B cell (primary cell): ENCODE data around the gene OSGEP. TPM values are rescaled to one million over a fixed set of nuclear protein-coding genes. Genes with fewer than 3 reads are reported as not detected.

Source experiments
- ATAC-seq: fragments of 200-7000 bp; cut with Tn5 transposase; one replicate; pipeline ENCODE4 v1.10.0; 2021; ENCODE audit warnings: low read depth, mild to moderate bottlenecking, moderate number of reproducible peaks, moderate library complexity
- CTCF ChIA-PET: fragments of 350-600 bp; sonication (Branson Sonifier 250); formaldehyde crosslinking; loops from one replicate; lab custom pipeline; 2021; ENCODE audit warnings: antibody characterized with exemption, inconsistent platforms; lab: Charles Lee
- POLR2A ChIA-PET: fragments of 350-600 bp; sonication (Branson Sonifier 250); formaldehyde crosslinking; loops from one replicate; lab custom pipeline; 2021; ENCODE audit warnings: antibody characterized with exemption; lab: Charles Lee
- DNase-seq: peaks from one replicate; pipeline ENCODE4 v3.0.0; 2013
- H2AFZ ChIP-seq: 2 replicates; pipeline ENCODE4 v1.6.1; 2012; ENCODE audit warnings: mild to moderate bottlenecking, low read depth, low read length; ENCODE audit not compliant: insufficient read depth, poor library complexity, severe bottlenecking
- H3K27ac ChIP-seq, 2 donors: 1 replicate in 1 of 2; 2 replicates in 1 of 2; pipeline ENCODE4 v1.5.1; 2012 to 2013; ENCODE audit warnings: low read length in 2 of 2, mild to moderate bottlenecking in 2 of 2, moderate library complexity in 1 of 2
- H3K27me3 ChIP-seq, 4 experiments: fragments of 200-600 bp in 1 of 4; sonication (generic) in 1 of 4; replicated peaks in 1 of 4; 1 replicate in 2 of 4; 2 replicates in 2 of 4; pipeline versions ENCODE4 v1.6.1 to v1.7.0; 2013 to 2016; ENCODE audit warnings: low read length in 3 of 4, mild to moderate bottlenecking in 2 of 4, mixed read lengths in 1 of 4, moderate library complexity in 1 of 4; ENCODE audit not compliant: insufficient read depth in 4 of 4, control insufficient read depth in 3 of 4; ENCODE audit errors: control extremely low read depth in 1 of 4
- H3K36me3 ChIP-seq, 2 experiments: replicated peaks in 1 of 2; 1 replicate in 1 of 2; 2 replicates in 1 of 2; pipeline versions ENCODE4 v1.6.1 to v1.7.1; 2013; ENCODE audit warnings: low read length in 1 of 2; ENCODE audit not compliant: insufficient read depth in 2 of 2, control insufficient read depth in 1 of 2; ENCODE audit errors: control extremely low read depth in 1 of 2, extremely low read depth in 1 of 2
- H3K4me1 ChIP-seq, 2 donors: fragments of 200-600 bp in 1 of 2; sonication (generic) in 1 of 2; 1 replicate in 1 of 2; 2 replicates in 1 of 2; pipeline versions ENCODE4 v1.5.1 to v1.6.1; 2013 to 2017; ENCODE audit warnings: low read length in 2 of 2; ENCODE audit not compliant: control insufficient read depth in 2 of 2, insufficient read depth in 2 of 2
- H3K4me2 ChIP-seq: replicated peaks from 2 replicates; pipeline ENCODE3; 2012; ENCODE audit warnings: mild to moderate bottlenecking, low read depth, low read length; ENCODE audit not compliant: poor library complexity, severe bottlenecking
- H3K4me3 ChIP-seq, 5 experiments: fragments of 200-600 bp in 1 of 5; sonication (generic) in 1 of 5; 1 replicate in 3 of 5; 2 replicates in 2 of 5; pipeline versions ENCODE4 v1.5.1 to v1.7.0; 2011 to 2016; ENCODE audit warnings: low read length in 4 of 5, mild to moderate bottlenecking in 4 of 5, low read depth in 2 of 5, control low read depth in 1 of 5, moderate library complexity in 1 of 5; ENCODE audit not compliant: insufficient read depth in 1 of 5; ENCODE audit errors: control extremely low read depth in 1 of 5, extremely low read depth in 1 of 5
- H3K79me2 ChIP-seq: fragments of 200-600 bp; sonication (generic); one replicate; pipeline ENCODE4 v1.6.0; 2016; ENCODE audit warnings: low read length; ENCODE audit not compliant: control insufficient read depth, insufficient read depth
- H3K9ac ChIP-seq: fragments of 200-600 bp; sonication (generic); 2 replicates; pipeline ENCODE4 v1.6.1; 2017; ENCODE audit warnings: mild to moderate bottlenecking, low read length, moderate library complexity
- H3K9me3 ChIP-seq, 3 donors: one replicate each; pipeline versions ENCODE4 v1.6.1 to v1.7.1; 2013; ENCODE audit warnings: low read length in 2 of 3; ENCODE audit not compliant: control insufficient read depth in 2 of 3, insufficient read depth in 1 of 3; ENCODE audit errors: control extremely low read depth in 1 of 3
- H4K20me1 ChIP-seq: 2 replicates; pipeline ENCODE4 v1.6.0; 2012; ENCODE audit warnings: mild to moderate bottlenecking, low read length; ENCODE audit not compliant: insufficient read depth, control insufficient read depth, poor library complexity, severe bottlenecking
- H3K27ac Mint-ChIP-seq: one replicate; pipeline ENCODE4 v1.8.0; 2021; ENCODE audit warnings: mixed read lengths
- H3K27me3 Mint-ChIP-seq: one replicate; pipeline ENCODE4 v1.8.0; 2021; ENCODE audit warnings: mixed read lengths
- H3K4me1 Mint-ChIP-seq: one replicate; pipeline ENCODE4 v1.8.0; 2021; ENCODE audit warnings: mixed read lengths
- H3K4me3 Mint-ChIP-seq: one replicate; pipeline ENCODE4 v1.8.0; 2021; ENCODE audit warnings: mixed read lengths
- H3K9me3 Mint-ChIP-seq: one replicate; pipeline ENCODE4 v1.8.0; 2022; ENCODE audit warnings: mixed read lengths; ENCODE audit not compliant: insufficient read depth
- CTCF ChIP-seq: fragments of 200-600 bp; IDR thresholded peaks from one replicate; pipeline ENCODE4 v1.8.0; 2022; ENCODE audit warnings: antibody characterized with exemption, mild to moderate bottlenecking
- EZH2 ChIP-seq: IDR thresholded peaks from 2 replicates; pipeline ENCODE4 v1.6.1; 2012; ENCODE audit warnings: borderline replicate concordance, low read depth, mild to moderate bottlenecking, moderate library complexity, low read length; ENCODE audit not compliant: insufficient read depth, poor library complexity, severe bottlenecking
- WGBS: methylation state at CpG from one replicate; pipeline ENCODE4 v1.1.5; 2013; ENCODE audit warnings: missing lambda C conversion rate; ENCODE audit not compliant: insufficient coverage; 5-methylcytosine and 5-hydroxymethylcytosine counted together
- intact Hi-C: fragments of 100-400 bp; cut with micrococcal nuclease; formaldehyde crosslinking; loops from one replicate; pipeline ENCODE4 v1.10.0; 2022
- polyA plus RNA-seq: library from polyadenylated mRNA; depleted of rRNA; stranded (reverse); fragments of >200 nt; gene quantifications from 2 replicates; pipeline ENCODE4 v1.2.3, GENCODE V29; 2012
- total RNA-seq, 2 donors: library from RNA; stranded (reverse); fragments of 120-200 nt in 1 of 2; gene quantifications; 1 replicate in 1 of 2; 2 replicates in 1 of 2; pipeline versions ENCODE4 v1.2.3 to v1.2.4, GENCODE V29; 2013 to 2022

Gene OSGEP
- total and polyA plus RNA-seq, 2 donors (not counting 1 experiment from before 2014, with no cell fraction given): 117 to 156 TPM

- peak overlapping the region; percentile 71 for H3K4me2 ChIP-seq
- no peaks in the 10 kb centered on the region for H3K27me3 Mint-ChIP-seq
- ChIA-PET CTCF (interaction anchor here (0.6 to 3.6 kb wide), 4 partner anchors 12 to 99 kb away, joined by 3 to 24 read pairs (median 4); no protein-coding TSS in a partner anchor), POLR2A (no interaction called here)
- peak overlapping the region; percentile 83 for H3K4me3 Mint-ChIP-seq
- TF ChIP-seq CTCF (no peak), EZH2 (no peak)
- ATAC-seq (peak; percentile 76), DNase-seq (peak; percentile 79)
- H3K79me2 ChIP-seq: peaks cover 10% of the 10 kb centered on the region
- peaks cover 0 to 11% (median 0%) of the 10 kb centered on the region in 3 donors for H3K9me3 ChIP-seq
- no peaks in the 10 kb centered on the region for H3K36me3 ChIP-seq
- intact Hi-C loops: loop anchor here (1.0 kb wide), 1 partner anchor 14 kb away; no protein-coding TSS in a partner anchor
- peak overlapping the region; percentile 46 for H3K9ac ChIP-seq
- H3K9me3 Mint-ChIP-seq: no peaks in the 10 kb centered on the region
- H3K27ac ChIP-seq: peak overlapping the region; percentile 89
- H3K27ac Mint-ChIP-seq: peak overlapping the region; percentile 98
- 0% methylated on average over 1 of the region's 5 CpGs for WGBS
- H3K4me3 ChIP-seq: peak overlapping the region; percentile 4 to 46 (median 29)
- H2AFZ ChIP-seq: peak overlapping the region; percentile 74
- peaks cover 41 to 49% of the 10 kb centered on the region in 2 donors for H3K4me1 ChIP-seq
- no peaks in the 10 kb centered on the region for H3K27me3 ChIP-seq
- H4K20me1 ChIP-seq: no peaks in the 10 kb centered on the region
- peaks cover 60% of the 10 kb centered on the region for H3K4me1 Mint-ChIP-seq
These were observed 27.2 kb downstream of the OSGEP start for GRCh38 chr14:20427231-20428009.

- WGBS: 0% methylated on average over 1 of the region's 2 CpGs
- Histone ChIP-seq H2AFZ (no peak overlapping the region), H3K4me3 (no peak overlapping the region), H3K4me1 (peaks cover 34 to 40% of the 10 kb centered on the region in 2 donors), H4K20me1 (no peaks in the 10 kb centered on the region), H3K27me3 (no peaks in the 10 kb centered on the region), H3K36me3 (no peaks in the 10 kb centered on the region), H3K27ac (no peak overlapping the region), H3K9me3 (peaks cover 0 to 8% (median 0%) of the 10 kb centered on the region in 3 donors), H3K79me2 (peaks cover 8% of the 10 kb centered on the region), H3K9ac (no peak overlapping the region), H3K4me2 (no peak overlapping the region)
- intact Hi-C loops: no loop called here
- DNase-seq: no peak
- peaks cover 48% of the 10 kb centered on the region for H3K4me1 Mint-ChIP-seq
- no peaks in the 10 kb centered on the region for H3K27me3 Mint-ChIP-seq
- H3K9me3 Mint-ChIP-seq: no peaks in the 10 kb centered on the region
- TF ChIP-seq EZH2 (no peak), CTCF (no peak)
- H3K4me3 Mint-ChIP-seq: no peak overlapping the region
- no peak for ATAC-seq
- CTCF ChIA-PET: interaction anchor here (0.7 to 4.2 kb wide), 4 partner anchors 10 to 1086 kb away, joined by 3 to 35 read pairs (median 4); partner anchors contain the start of genes METTL3 and TEP1
- peak overlapping the region; percentile 47 for H3K27ac Mint-ChIP-seq
- POLR2A ChIA-PET: interaction anchor here (1.6 kb wide), 1 partner anchor 30 kb away, joined by 4 read pairs; the partner anchor contains the start of genes APEX1 and OSGEP
These were observed 29.8 kb downstream of the OSGEP start for GRCh38 chr14:20424851-20425250.
